A673 (cell line): ENCODE measurements around the gene FNDC5. TPM values are rescaled to one million over a fixed set of nuclear protein-coding genes. Genes with fewer than 3 reads are reported as not detected.

ENCODE experiments used
- BruUV-seq: library from RNA; stranded (reverse); fragments of 400-500 nt; replicated peaks from 2 replicates; lab custom pipeline; 2021; lab: Mats Ljungman, UMichigan
- CTCF ChIA-PET: fragments of 300-600 bp; sonication (Branson Sonifier 250); formaldehyde crosslinking; loops from one replicate; lab custom pipeline; 2022; ENCODE audit warnings: antibody characterized with exemption; lab: Charles Lee
- POLR2A ChIA-PET: fragments of 300-600 bp; sonication (Branson Sonifier 250); formaldehyde crosslinking; loops from one replicate; lab custom pipeline; 2022; ENCODE audit warnings: antibody characterized with exemption; ENCODE audit not compliant: low non-redundant PET; lab: Charles Lee
- DNase-seq: peaks from one replicate; pipeline ENCODE4 v3.0.0-alpha.2; 2015; ENCODE audit warnings: low spot score
- H3K27ac ChIP-seq: fragments of 200-600 bp; sonication (generic); 2 replicates; pipeline ENCODE4 v1.5.1; 2016; ENCODE audit warnings: mixed run types, low read depth, mild to moderate bottlenecking, mixed read lengths, antibody characterized with exemption, low read length; ENCODE audit not compliant: poor library complexity, severe bottlenecking
- H3K27me3 ChIP-seq: fragments of 200-600 bp; sonication (generic); replicated peaks from 2 replicates; pipeline ENCODE4 v1.6.1; 2017; ENCODE audit warnings: mixed run types, low read depth, mild to moderate bottlenecking, mixed read lengths, antibody characterized with exemption, low read length; ENCODE audit not compliant: insufficient read depth, poor library complexity
- H3K36me3 ChIP-seq: fragments of 200-600 bp; sonication (generic); 2 replicates; pipeline ENCODE4 v1.6.1; 2016; ENCODE audit warnings: mixed run types, mild to moderate bottlenecking, mixed read lengths, antibody characterized with exemption, low read length; ENCODE audit not compliant: insufficient read depth, poor library complexity, severe bottlenecking
- H3K4me1 ChIP-seq: fragments of 200-600 bp; sonication (generic); 2 replicates; pipeline ENCODE4 v1.6.1; 2017; ENCODE audit warnings: mixed run types, mild to moderate bottlenecking, mixed read lengths, antibody characterized with exemption, low read length; ENCODE audit not compliant: insufficient read depth, poor library complexity, severe bottlenecking
- H3K4me3 ChIP-seq: fragments of 200-600 bp; sonication (generic); 2 replicates; pipeline ENCODE4 v1.5.1; 2016; ENCODE audit warnings: low read depth, mixed run types, mild to moderate bottlenecking, mixed read lengths, low read length; ENCODE audit not compliant: poor library complexity, severe bottlenecking
- H3K9me3 ChIP-seq: fragments of 200-600 bp; sonication (generic); 2 replicates; pipeline ENCODE4 v1.6.1; 2016; ENCODE audit warnings: mixed run types, low read depth, mild to moderate bottlenecking, mixed read lengths, antibody characterized with exemption, low read length; ENCODE audit not compliant: poor library complexity, severe bottlenecking
- CTCF ChIP-seq: fragments of 300-800, 200-600 bp; sonication (generic); conservative IDR thresholded peaks from 2 replicates; pipeline ENCODE4 v1.5.1; 2017; ENCODE audit warnings: low read depth, mild to moderate bottlenecking, antibody characterized with exemption, low read length, moderate library complexity, mixed read lengths
- EZH2 ChIP-seq: fragments of 200-600 bp; sonication (generic); IDR thresholded peaks from 2 replicates; pipeline ENCODE4 v1.6.1; 2017; ENCODE audit warnings: borderline replicate concordance, low read depth, mild to moderate bottlenecking, mixed read lengths, antibody characterized with exemption, low read length; ENCODE audit not compliant: poor library complexity, severe bottlenecking
- intact Hi-C: fragments of 100-400 bp; cut with micrococcal nuclease; formaldehyde crosslinking; loops from one replicate; pipeline ENCODE4 v1.10.0; 2022; ENCODE audit not compliant: unreplicated experiment
- total RNA-seq: library from RNA; stranded (reverse); gene quantifications from 2 replicates; pipeline ENCODE4 v1.2.3, GENCODE V29; 2021

The FNDC5 gene
- total RNA-seq, 1 experiment from 2014 or later = 1.3 TPM

DNA sequence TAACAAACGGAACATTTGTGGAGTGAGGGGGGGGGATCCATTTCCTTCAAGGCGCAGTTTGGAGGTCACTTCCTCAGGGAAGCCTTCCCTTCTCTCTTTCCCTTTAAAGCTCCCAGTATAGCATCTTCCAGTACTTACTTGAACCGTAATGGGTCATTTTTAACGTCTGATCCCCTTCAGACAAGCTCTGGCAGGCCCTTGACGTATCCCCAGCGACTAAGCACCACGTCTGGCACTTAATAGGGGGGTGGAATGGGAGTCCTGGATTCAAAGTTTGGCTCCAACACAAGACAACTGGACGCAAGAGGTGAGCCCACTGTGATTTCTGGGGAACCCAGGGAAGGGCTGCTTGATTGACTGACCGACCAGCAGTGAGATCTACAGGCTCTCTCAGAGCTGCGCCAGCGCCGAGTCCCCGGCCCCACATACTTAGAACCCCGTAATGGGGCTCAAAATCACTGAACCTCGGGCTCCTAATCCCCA is 54.0 kb downstream of the FNDC5 start:
- peak; percentile 53 for DNase-seq
- Histone ChIP-seq H3K4me3 (peak overlapping the region; percentile 89), H3K4me1 (peaks cover 21% of the 10 kb centered on the region), H3K36me3 (peaks cover 18% of the 10 kb centered on the region), H3K27me3 (no peaks in the 10 kb centered on the region), H3K9me3 (no peaks in the 10 kb centered on the region), H3K27ac (peak overlapping the region; percentile 94)
- BruUV-seq = TSS peak; percentile 70
- TF ChIP-seq EZH2 (no peak), CTCF (no peak)
- ChIA-PET CTCF (no interaction called here), POLR2A (no interaction called here)
- intact Hi-C loops = no loop called here

DNA sequence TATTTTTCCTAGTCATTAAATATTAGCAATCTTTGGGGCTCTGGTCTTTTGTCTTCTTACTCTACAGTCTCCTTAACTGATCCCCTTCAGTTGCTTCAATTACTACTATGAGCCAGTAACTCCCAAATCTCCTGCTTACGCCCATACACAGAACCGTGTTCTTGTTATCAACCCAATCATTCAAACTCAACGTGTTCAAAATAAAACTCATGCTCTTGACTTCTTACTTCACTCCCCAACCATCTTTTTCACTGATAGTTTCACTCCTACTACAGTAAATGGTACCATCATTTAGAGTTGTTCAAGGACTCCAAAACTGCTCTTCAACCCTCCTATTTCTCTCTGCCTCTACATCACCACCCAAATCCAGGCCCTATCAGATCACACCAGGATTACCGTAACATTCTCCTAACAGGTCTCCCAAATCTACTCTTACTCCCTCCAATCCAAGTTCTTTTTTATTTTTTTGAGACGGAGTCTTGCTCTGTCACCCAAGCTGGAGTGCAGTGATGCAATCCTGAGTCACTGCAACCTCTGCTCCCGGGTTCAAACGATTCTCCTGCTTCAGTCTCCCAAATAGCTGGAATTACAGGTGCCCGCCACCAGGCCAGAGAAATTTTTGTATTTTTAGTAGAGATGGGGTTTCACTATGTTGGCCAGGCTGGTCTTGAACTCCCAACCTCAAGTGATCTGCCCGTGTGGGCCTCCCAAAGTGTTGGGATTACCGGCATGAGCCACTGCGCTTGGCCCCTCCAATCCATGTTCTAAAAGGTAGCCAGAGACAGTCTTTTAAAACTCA is 56.6 kb downstream of the FNDC5 start:
- BruUV-seq = no TSS peak
- H3K27ac ChIP-seq = peak overlapping the region; percentile 48
- CTCF ChIA-PET = interaction anchor here (1.1 kb wide), 1 partner anchor 613 kb away, joined by 4 read pairs; no protein-coding TSS in a partner anchor

More for the DNA sequence above, 56.6 kb downstream of the FNDC5 start:
- Histone ChIP-seq H3K36me3 (peaks cover 44% of the 10 kb centered on the region), H3K9me3 (no peaks in the 10 kb centered on the region), H3K27me3 (no peaks in the 10 kb centered on the region), H3K4me1 (peaks cover 14% of the 10 kb centered on the region), H3K4me3 (no peak overlapping the region)
- DNase-seq = no peak
- POLR2A ChIA-PET = no interaction called here
- no peak for TF ChIP-seq CTCF
- no peak for TF ChIP-seq EZH2
- intact Hi-C loops = no loop called here

Other genes with a start within 250 kb of the FNDC5 start
- gene ZBTB8OS, start 220.4 kb downstream of the FNDC5 start, total RNA-seq = 70.6 and 72.1 TPM in 2 replicates
- gene RBBP4, start 219.7 kb downstream of the FNDC5 start, total RNA-seq = 496 and 513 TPM in 2 replicates
- gene SYNC, start 168.1 kb downstream of the FNDC5 start, total RNA-seq = 0.71 TPM in 1 of 2 replicates, not detected in the other
- 262 and 299 TPM in 2 replicates for gene YARS1, start 53.6 kb downstream of the FNDC5 start, total RNA-seq
- 66.1 and 69.3 TPM in 2 replicates for gene S100PBP, start 53.3 kb downstream of the FNDC5 start, total RNA-seq
- gene HPCA, start 15.6 kb upstream of the FNDC5 start, total RNA-seq = 0.69 and 0.98 TPM in 2 replicates
- gene TMEM54, start 30.5 kb upstream of the FNDC5 start, total RNA-seq = 3.2 and 4.8 TPM in 2 replicates
- 14.3 and 14.5 TPM in 2 replicates for gene RNF19B, start 93.9 kb upstream of the FNDC5 start, total RNA-seq
- 196 and 208 TPM in 2 replicates for gene AK2, start 166.0 kb upstream of the FNDC5 start, total RNA-seq
- gene AZIN2, start 210.2 kb upstream of the FNDC5 start, total RNA-seq = 3.6 and 4.6 TPM in 2 replicates